K562 (cell line): ENCODE results near the gene FOSL2. TPM values are rescaled to one million over a fixed set of nuclear protein-coding genes. Genes with fewer than 3 reads are reported as not detected.
A peak's percentile ranks its signal among the peaks of the same experiment; 100 is the strongest.

Source experiments
- CCAR2 ChIP-seq: fragments of 200-400 bp; formaldehyde crosslinking; IDR thresholded peaks from 2 replicates; pipeline ENCODE4 v1.6.1; 2017; ENCODE audit warnings: mild to moderate bottlenecking, low read depth, low read length
- CCNT2 ChIP-seq: IDR thresholded peaks from 2 replicates; pipeline ENCODE4 v1.6.1; 2011; ENCODE audit warnings: borderline replicate concordance, low read depth, mild to moderate bottlenecking, moderate library complexity, mixed read lengths, low read length; ENCODE audit not compliant: insufficient read length; ENCODE audit errors: extremely low read depth
- DEAF1 ChIP-seq: fragments of 450-650 bp; formaldehyde crosslinking; IDR thresholded peaks from 2 replicates; pipeline ENCODE4 v1.4.0; 2020; ENCODE audit warnings: mild to moderate bottlenecking, moderate library complexity
- ELF4 ChIP-seq: fragments of 450-650 bp; formaldehyde crosslinking; IDR thresholded peaks from 2 replicates; pipeline ENCODE4 v1.4.0; 2022; ENCODE audit warnings: missing genetic modification characterization
- EP300 ChIP-seq: IDR thresholded peaks from 2 replicates; pipeline ENCODE4 v1.6.1; 2012; ENCODE audit warnings: low read length, improper control_type of control experiment
- EP400 ChIP-seq: fragments of 450-650 bp; IDR thresholded peaks from 2 replicates; pipeline ENCODE4 v1.6.1; 2017; ENCODE audit warnings: antibody characterized with exemption, mild to moderate bottlenecking, moderate library complexity
- ETV1 ChIP-seq: fragments of 450-650 bp; conservative IDR thresholded peaks from 2 replicates; pipeline ENCODE4 v1.6.1; 2016; ENCODE audit warnings: missing genetic modification characterization, control low read depth, low read depth, missing compliant biosample characterization
- FOXP4 ChIP-seq: sonication (generic); formaldehyde crosslinking; IDR thresholded peaks from 2 replicates; pipeline ENCODE4 v1.8.0; 2022; ENCODE audit warnings: mild to moderate bottlenecking, missing genetic modification reagents, borderline replicate concordance
- HIVEP1 ChIP-seq: fragments of 250-450 bp; sonication (Bioruptor Pico); IDR thresholded peaks from 2 replicates; pipeline ENCODE4 v1.4.0; 2020; ENCODE audit warnings: mild to moderate bottlenecking
- HMBOX1 ChIP-seq: sonication (generic); IDR thresholded peaks from 2 replicates; pipeline ENCODE4 v1.6.1; 2016
- MAX ChIP-seq: sonication (generic); formaldehyde crosslinking; IDR thresholded peaks from 2 replicates; pipeline ENCODE4 v1.9.0; 2022; ENCODE audit warnings: mild to moderate bottlenecking, missing genetic modification reagents
- MYC ChIP-seq, 2 experiments: fragments of 250-450 bp in 1 of 2; sonication (Bioruptor Pico) in 1 of 2; IDR thresholded peaks; 2 replicates each; pipeline versions ENCODE4 v1.5.1 to v1.6.1; 2012 to 2021; ENCODE audit warnings: low read depth in 2 of 2, borderline replicate concordance in 1 of 2, improper control_type of control experiment in 1 of 2, low read length in 1 of 2, mild to moderate bottlenecking in 1 of 2, moderate library complexity in 1 of 2
- RBM39 ChIP-seq: fragments of 200-400 bp; formaldehyde crosslinking; optimal IDR thresholded peaks from 2 replicates; pipeline ENCODE3; 2018; ENCODE audit warnings: low read depth, low read length
- SMARCC2 ChIP-seq: fragments of 450-650 bp; IDR thresholded peaks from 2 replicates; pipeline ENCODE4 v1.6.1; 2017; ENCODE audit warnings: antibody characterized with exemption, moderate library complexity, mild to moderate bottlenecking, low read depth
- VEZF1 ChIP-seq: fragments of 200-800 bp; sonication (Bioruptor generic); IDR thresholded peaks from 2 replicates; pipeline ENCODE4 v1.6.1; 2017; ENCODE audit warnings: missing genetic modification characterization, missing compliant biosample characterization
- YY1 ChIP-seq, 3 experiments: IDR thresholded peaks; 2 replicates each; pipeline ENCODE4 v1.6.1; 2011; ENCODE audit warnings: low read length in 2 of 3, mild to moderate bottlenecking in 2 of 3, moderate library complexity in 2 of 3, borderline replicate concordance in 1 of 3, control low read depth in 1 of 3, low read depth in 1 of 3; ENCODE audit not compliant: insufficient read depth in 3 of 3, insufficient replicate concordance in 2 of 3, control insufficient read depth in 1 of 3, insufficient read length in 1 of 3; ENCODE audit errors: extremely low read depth in 1 of 3
- ZNF134 ChIP-seq: fragments of 250-450 bp; sonication (Bioruptor Pico); conservative IDR thresholded peaks from 2 replicates; pipeline ENCODE4 v1.4.0; 2020
- ZNF77 ChIP-seq: fragments of 250-450 bp; sonication (Bioruptor Pico); IDR thresholded peaks from 2 replicates; pipeline ENCODE4 v1.5.0; 2020
- ZNF830 ChIP-seq: fragments of 250-450 bp; sonication (Bioruptor Pico); IDR thresholded peaks from 2 replicates; pipeline ENCODE4 v1.5.0; 2021; ENCODE audit warnings: mild to moderate bottlenecking
- polyA plus RNA-seq, 8 experiments: library from polyadenylated mRNA; depleted of rRNA in 4 of 8; stranded (reverse) in 5 of 8; unstranded in 3 of 8; fragments of >200 nt; fragmentation: Nextera tagmentation in 2 of 8; fragmentation: Illumina TruSeq in 1 of 8; extraction: Ambion mirVana in 2 of 8; extraction: Trizol in 1 of 8; gene quantifications; 2 replicates each; pipeline versions ENCODE4 v1.2.1 to v1.2.3, GENCODE V29; 2011 to 2014; ENCODE audit warnings: inconsistent platforms in 1 of 8, missing spikeins in 1 of 8
- total RNA-seq, 7 experiments: library from RNA; depleted of rRNA in 6 of 7; stranded (reverse); fragments of >200 nt in 6 of 7; fragmentation: Illumina TruSeq in 2 of 7; extraction: Trizol in 2 of 7; gene quantifications; 2 replicates each; pipeline versions ENCODE4 v1.2.1 to v1.2.3, GENCODE V29; 2011 to 2021; ENCODE audit warnings: low replicate concordance in 1 of 7

FOSL2 gene
- total and polyA plus RNA-seq, 9 of the 15 experiments (the other 6 are each of a cell fraction or from before 2014, with no cell fraction given): 0.04 to 2.9 (median 0.80) TPM

- TF ChIP-seq FOXP4 (CRISPR knock-in tag) (peak; percentile 56; the same call in 1 of the 2 replicates), MYC (IDR thresholded peaks at IDR 0.05; ENCODE audit: low read depth, low read length) (peak; percentile 49; the same call in 1 of the 2 replicates), MYC (CRISPR knock-in tag; IDR thresholded peaks at IDR 0.05; ENCODE audit: borderline replicate concordance, low read depth) (peak; percentile 55; the same call in 1 of the 2 replicates), CCAR2 (no peak), CCNT2 (peak; percentile 76), HMBOX1 (peak; percentile 53; the same call in 1 of the 2 replicates), ELF4 (CRISPR knock-in tag) (no peak; the same call in 1 of the 2 replicates), YY1 (IDR thresholded peaks at IDR 0.05; ENCODE audit: borderline replicate concordance in 1 of 3, control insufficient read depth in 1 of 3, extremely low read depth in 1 of 3, insufficient read depth in 3 of 3, insufficient read length in 1 of 3, insufficient replicate concordance in 2 of 3, low read depth in 1 of 3, low read length in 2 of 3) (peak in 1 of 3 experiments; percentile 25), RBM39 (peak; percentile 78), SMARCC2 (peak; percentile 88), VEZF1 (CRISPR knock-in tag) (peak; percentile 75), DEAF1 (no peak), ZNF77 (CRISPR knock-in tag) (no peak), ZNF830 (CRISPR knock-in tag) (0 out of 2 replicates have a peak, but pooled peaks have one; percentile 58), EP300 (peak; percentile 79), MAX (peak; percentile 79), ETV1 (peak; percentile 65), ZNF134 (no peak), EP400 (peak; percentile 51), HIVEP1 (CRISPR knock-in tag) (0 out of 2 replicates have a peak, but pooled peaks have one; percentile 52)
These were observed 26.0 kb upstream of the FOSL2 start (continued) for GRCh38 chr2:28366496-28367282.
